GM12872 (cell line): ENCODE data around the gene SLC17A4.

Experiments used
- CTCF ChIP-seq: IDR thresholded peaks from 3 replicates; pipeline ENCODE4 v1.5.1; 2011; ENCODE audit warnings: low read depth, mild to moderate bottlenecking, low read length, moderate library complexity; ENCODE audit not compliant: insufficient read depth

The SLC17A4 gene, protein sequence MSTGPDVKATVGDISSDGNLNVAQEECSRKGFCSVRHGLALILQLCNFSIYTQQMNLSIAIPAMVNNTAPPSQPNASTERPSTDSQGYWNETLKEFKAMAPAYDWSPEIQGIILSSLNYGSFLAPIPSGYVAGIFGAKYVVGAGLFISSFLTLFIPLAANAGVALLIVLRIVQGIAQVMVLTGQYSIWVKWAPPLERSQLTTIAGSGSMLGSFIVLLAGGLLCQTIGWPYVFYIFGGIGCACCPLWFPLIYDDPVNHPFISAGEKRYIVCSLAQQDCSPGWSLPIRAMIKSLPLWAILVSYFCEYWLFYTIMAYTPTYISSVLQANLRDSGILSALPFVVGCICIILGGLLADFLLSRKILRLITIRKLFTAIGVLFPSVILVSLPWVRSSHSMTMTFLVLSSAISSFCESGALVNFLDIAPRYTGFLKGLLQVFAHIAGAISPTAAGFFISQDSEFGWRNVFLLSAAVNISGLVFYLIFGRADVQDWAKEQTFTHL

DNA sequence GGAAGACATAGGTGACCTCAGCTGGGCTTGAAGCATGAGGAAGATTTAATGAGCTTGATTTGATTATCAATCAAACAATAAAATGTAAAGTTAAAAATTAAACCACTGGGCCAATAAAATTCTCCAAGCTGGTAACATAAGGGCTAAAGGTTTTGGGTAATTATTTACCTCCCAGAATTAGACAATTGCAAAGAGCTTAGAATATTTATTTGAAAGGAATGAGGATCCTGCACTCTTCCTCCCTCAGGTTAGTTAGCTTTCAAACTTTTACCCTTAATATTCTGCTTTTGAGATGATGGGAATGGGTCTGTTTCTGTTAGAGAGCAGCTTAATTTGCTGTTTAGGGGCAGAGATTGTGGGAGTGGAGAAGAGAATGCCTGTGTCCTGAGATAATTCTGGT, at the start of gene SLC17A4:
SLC17A4 (plus strand) TSS at position 208 of the 400 bp plus-strand sequence. CDS start 7,221 bp downstream, outside the sequence.
- no peak for TF ChIP-seq CTCF

- no peak for TF ChIP-seq CTCF
Observed at GRCh38 chr6:25706314-25707014, 48.1 kb upstream of the SLC17A4 start.

DNA sequence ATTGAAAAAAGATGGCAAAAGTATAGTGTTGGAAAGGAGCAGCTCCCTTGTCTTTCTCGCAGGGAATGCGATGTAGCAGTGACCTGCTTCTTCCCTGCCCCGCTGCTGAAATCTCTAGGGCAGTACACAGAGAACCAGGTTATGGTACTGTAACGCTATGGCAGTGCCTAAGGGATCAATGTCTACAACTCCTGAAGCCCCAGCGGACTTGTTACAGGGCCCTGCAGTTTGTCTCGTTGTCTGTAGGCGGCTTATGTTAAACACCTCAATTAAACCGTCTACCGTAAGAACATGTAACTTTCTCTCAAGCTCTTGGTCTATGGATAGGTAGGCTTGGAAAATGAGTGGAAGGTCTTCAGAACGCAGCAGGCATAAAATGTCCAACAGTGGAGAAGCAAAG, 44.8 kb upstream of the SLC17A4 start:
- no peak for TF ChIP-seq CTCF

- no peak for TF ChIP-seq CTCF
Observed at GRCh38 chr6:25710287-25710686, 44.3 kb upstream of the SLC17A4 start.

DNA sequence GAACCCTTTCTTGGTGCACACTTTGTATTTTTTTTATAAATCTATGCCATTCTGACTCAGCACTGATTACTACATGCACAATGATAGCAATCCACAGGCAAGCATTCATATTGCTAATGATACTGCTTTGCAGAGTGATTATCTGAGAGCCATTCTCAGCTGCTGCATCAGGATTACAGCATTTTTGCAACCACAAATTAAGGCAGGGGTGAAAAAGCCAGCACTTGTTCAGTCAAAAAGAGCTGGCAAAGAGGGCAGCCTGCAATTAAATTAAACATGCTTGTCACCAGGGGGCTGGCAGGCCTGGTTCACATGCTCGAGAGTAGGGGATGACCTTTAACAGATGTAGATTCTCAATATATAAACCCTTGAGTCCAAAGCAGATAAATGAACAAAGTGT, 40.7 kb upstream of the SLC17A4 start:
- TF ChIP-seq CTCF, result no peak

GRCh38 chr6:25714765-25715164, 39.8 kb upstream of the SLC17A4 start:
- no peak for TF ChIP-seq CTCF

DNA sequence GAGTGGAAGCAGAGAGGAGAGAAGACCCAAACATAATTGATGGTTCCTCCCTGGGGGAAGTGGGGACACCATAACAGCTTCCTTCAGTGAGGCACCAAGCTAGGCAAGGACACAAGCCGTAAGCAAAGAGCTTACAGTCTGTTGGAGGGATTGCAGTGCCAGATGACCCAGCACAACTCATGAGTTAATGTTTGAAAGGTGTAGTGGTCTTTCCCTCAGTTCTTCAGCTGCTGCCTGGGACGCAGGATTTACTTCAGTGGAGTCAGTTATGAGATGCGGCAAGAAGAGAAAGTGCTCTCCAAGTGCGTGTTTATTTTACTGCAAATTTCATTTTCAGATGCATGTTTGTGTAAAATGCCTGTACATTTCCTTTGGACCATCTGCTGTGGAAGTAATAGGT, 38.7 kb upstream of the SLC17A4 start:
- no peak for TF ChIP-seq CTCF
